ENCODE results near the gene WIPF3. TPM values are rescaled to one million over a fixed set of nuclear protein-coding genes. Genes with fewer than 3 reads are reported as not detected.

The WIPF3 gene
- total RNA-seq, 2 donors from 2014 or later, result 1.6 to 2.3 TPM

DNA sequence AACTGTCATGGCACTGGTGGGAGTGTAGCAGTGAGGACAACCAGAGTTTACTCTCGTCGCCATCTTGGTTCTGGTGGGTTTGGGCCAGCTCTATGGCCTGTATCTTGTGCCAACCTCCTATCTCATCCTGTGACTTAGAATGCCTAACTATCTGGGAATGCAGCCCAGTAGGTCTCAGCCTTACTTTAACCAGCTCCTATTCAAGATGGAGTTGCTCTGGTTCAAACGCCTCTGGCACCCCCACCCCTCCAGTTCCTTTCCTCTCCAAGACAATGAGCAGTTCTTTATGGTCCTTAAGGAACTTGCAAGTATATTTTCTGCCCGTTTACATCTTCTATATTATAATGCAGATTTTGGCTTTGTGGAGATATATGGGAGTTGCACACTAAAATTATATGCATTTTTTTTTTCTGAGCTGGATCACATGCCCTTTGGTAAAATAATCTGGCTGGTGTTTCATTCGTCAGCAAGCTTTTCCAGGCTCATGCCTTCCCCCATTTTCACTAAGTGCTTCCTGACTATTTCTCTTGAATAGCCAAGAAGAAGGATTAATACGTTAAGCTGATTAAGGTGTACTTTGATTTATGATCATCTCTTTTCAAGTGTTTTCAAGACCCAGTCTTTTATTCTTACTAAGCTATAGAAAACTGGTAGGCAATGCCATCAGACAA lies 11.2 kb upstream of the WIPF3 start:
- no peak overlapping the region for H3K27ac ChIP-seq
- H3K9ac ChIP-seq (ENCODE audit: low read depth in 2 of 2, low read length in 2 of 2), result no peak overlapping the region
- H3K4me1 ChIP-seq, result no peaks in the 10 kb centered on the region
- TF ChIP-seq, protein P1, sequence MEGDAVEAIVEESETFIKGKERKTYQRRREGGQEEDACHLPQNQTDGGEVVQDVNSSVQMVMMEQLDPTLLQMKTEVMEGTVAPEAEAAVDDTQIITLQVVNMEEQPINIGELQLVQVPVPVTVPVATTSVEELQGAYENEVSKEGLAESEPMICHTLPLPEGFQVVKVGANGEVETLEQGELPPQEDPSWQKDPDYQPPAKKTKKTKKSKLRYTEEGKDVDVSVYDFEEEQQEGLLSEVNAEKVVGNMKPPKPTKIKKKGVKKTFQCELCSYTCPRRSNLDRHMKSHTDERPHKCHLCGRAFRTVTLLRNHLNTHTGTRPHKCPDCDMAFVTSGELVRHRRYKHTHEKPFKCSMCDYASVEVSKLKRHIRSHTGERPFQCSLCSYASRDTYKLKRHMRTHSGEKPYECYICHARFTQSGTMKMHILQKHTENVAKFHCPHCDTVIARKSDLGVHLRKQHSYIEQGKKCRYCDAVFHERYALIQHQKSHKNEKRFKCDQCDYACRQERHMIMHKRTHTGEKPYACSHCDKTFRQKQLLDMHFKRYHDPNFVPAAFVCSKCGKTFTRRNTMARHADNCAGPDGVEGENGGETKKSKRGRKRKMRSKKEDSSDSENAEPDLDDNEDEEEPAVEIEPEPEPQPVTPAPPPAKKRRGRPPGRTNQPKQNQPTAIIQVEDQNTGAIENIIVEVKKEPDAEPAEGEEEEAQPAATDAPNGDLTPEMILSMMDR (IDR thresholded peaks at IDR 0.05), result no peak
- intact Hi-C loops (cut with DNase I), result no loop called here
- no peak overlapping the region for H3K4me3 ChIP-seq
- no peak for DNase-seq
- no peaks in the 10 kb centered on the region for H3K27me3 ChIP-seq
- no peaks in the 10 kb centered on the region for H3K9me3 ChIP-seq
- no peaks in the 10 kb centered on the region for H3K36me3 ChIP-seq

DNA sequence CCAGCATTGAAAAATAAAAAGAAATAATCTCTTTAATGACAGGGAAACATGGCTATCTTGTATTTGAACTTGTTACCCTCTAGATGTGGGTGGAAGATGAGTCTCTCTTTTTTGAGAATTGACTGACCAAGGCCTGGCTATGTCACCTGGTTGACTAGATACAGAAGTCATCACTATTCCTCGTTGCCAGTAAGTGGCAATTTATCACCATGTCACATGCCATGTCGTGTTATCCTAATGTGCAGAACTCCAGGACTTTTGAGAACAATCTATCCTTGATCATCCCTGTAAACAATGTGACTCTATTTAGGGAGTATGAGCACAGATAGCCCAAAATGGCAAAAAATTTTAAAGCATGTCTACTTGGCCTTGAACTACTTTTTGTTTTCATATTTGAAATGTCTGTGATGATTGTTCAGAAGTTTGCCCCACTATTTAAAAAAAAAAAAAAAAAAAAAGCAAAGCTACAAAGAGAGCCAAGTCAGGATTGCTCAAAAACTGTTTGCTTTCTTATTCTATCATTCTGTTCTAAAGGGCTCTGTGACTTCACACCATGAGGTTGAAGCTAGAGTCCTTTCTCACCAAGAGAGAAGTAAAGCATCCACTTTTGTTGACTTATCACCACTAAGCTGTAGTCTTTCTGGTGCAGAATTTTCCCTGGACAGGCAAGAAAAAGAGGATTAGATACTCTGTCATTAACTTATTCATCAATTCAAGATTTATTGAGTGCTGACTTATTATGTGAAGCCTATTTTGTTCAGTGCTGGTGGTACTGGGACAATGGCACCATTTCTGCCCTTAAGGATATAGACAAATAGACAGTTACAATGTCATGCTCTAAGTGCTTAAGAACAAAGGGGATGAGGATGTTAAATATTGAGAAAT lies 10.4 kb upstream of the WIPF3 start:
- Histone ChIP-seq H3K9me3 (no peaks in the 10 kb centered on the region), H3K27ac (no peak overlapping the region), H3K4me3 (no peak overlapping the region), H3K36me3 (no peaks in the 10 kb centered on the region), H3K27me3 (no peaks in the 10 kb centered on the region), H3K4me1 (no peaks in the 10 kb centered on the region), H3K9ac (ENCODE audit: low read depth in 2 of 2, low read length in 2 of 2) (no peak overlapping the region)
- intact Hi-C loops (cut with DNase I), result no loop called here
- no peak for DNase-seq
- TF ChIP-seq, protein P1 (IDR thresholded peaks at IDR 0.05), result no peak

DNA sequence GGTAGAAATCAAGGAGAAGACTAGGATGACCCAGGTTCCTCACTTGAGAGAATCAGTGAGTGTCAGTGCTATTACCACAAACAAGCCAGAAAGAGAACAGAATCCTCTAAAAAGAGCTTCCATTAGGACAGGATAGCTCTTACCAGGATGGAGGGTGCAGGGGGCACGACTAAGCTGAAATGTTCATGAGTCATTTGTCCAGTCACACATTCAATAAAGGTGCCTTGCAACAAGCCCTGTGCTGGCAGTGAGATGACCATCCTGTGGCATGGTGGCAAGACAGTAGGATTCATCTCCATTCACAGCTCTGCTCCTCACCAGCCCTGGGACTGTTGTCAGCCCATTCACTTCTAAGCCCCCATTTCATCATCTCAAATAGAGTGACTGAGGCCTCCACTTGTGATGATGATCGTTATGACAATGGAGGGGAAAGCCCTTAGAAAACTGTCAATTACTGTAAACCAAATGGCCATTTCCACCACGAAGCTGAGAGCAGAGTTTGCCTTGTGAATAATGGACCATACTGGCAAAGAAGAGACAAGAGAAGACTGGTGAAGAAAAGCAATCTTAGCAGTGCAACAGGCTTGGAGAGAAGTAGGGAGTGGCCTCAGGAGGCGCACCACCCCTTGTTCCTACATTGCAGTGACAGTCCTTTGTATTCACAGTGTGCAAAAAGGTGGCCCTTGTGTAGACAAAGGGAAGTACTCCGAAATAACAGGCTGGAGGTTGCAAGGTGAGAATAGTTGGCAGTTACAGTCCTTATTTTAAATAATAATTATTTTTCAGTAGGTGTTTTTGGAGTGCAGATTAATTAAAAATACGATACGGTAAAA lies 9.0 kb upstream of the WIPF3 start:
- no peaks in the 10 kb centered on the region for H3K27me3 ChIP-seq
- H3K9me3 ChIP-seq, result no peaks in the 10 kb centered on the region
- no peaks in the 10 kb centered on the region for H3K4me1 ChIP-seq
- H3K36me3 ChIP-seq, result no peaks in the 10 kb centered on the region
- TF ChIP-seq, protein P1 (IDR thresholded peaks at IDR 0.05), result no peak
- intact Hi-C loops (cut with DNase I), result no loop called here
- H3K4me3 ChIP-seq, result no peak overlapping the region
- peak; percentile 24 for DNase-seq
- no peak overlapping the region for H3K9ac ChIP-seq (ENCODE audit: low read depth in 2 of 2, low read length in 2 of 2)
- no peak overlapping the region for H3K27ac ChIP-seq

DNA sequence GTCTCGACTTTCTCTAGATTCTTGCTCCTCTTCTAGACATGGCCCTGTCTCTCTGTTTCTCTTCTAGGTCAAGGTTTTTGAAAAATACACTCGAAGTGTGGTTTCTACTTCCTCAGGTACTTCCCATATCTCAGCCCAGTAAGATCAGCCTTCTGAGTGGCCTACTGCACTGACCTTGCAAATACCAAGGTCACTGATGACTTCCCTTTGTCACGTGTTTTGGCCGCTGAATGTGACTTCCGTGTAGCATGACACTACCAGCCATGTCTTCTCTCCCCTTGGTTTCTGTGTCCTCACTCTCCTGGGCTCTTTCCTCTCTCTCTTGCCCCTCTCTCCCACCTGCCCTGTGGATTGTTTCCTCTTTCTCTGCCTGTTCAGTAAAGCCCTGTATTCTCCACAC lies 7.9 kb upstream of the WIPF3 start:
- no peaks in the 10 kb centered on the region for H3K4me1 ChIP-seq
- no peaks in the 10 kb centered on the region for H3K9me3 ChIP-seq
- no peak for DNase-seq
- TF ChIP-seq, protein P1 (IDR thresholded peaks at IDR 0.05), result no peak
- H3K27me3 ChIP-seq, result no peaks in the 10 kb centered on the region
- H3K36me3 ChIP-seq, result no peaks in the 10 kb centered on the region
- intact Hi-C loops (cut with DNase I), result no loop called here
- no peak overlapping the region for H3K4me3 ChIP-seq
- no peak overlapping the region for H3K27ac ChIP-seq
- no peak overlapping the region for H3K9ac ChIP-seq (ENCODE audit: low read depth in 2 of 2, low read length in 2 of 2)

DNA sequence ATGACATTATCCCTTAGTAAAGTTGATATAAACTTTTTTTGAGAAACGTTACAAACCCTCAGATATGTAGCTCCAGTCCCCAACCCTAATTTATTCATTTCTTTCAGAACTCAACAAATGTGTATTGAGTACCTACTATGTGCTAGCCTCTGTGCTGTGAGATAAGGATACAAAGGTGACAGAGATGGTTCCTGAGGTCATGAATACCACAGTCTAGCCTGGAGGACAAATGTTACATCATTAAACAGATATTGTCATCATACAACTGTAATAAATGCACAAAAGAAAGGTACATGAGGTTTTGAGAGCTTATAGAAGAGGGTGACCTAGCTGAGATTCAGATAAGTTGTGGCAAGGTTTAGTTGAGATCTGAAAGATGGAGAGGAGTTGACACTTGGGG lies 4.4 kb upstream of the WIPF3 start:
- Histone ChIP-seq H3K9ac (ENCODE audit: low read depth in 2 of 2, low read length in 2 of 2) (no peak overlapping the region), H3K27ac (no peak overlapping the region), H3K36me3 (no peaks in the 10 kb centered on the region), H3K4me3 (no peak overlapping the region), H3K4me1 (peaks cover under 1% of the 10 kb centered on the region), H3K9me3 (no peaks in the 10 kb centered on the region), H3K27me3 (peaks cover 5% of the 10 kb centered on the region)
- TF ChIP-seq, protein P1 (IDR thresholded peaks at IDR 0.05), result no peak
- intact Hi-C loops (cut with DNase I), result no loop called here
- DNase-seq, result no peak
